OCI-LY7 (cell line): ENCODE measurements around the gene TAGLN.

Source experiments
- EZH2phosphoT487 ChIP-seq: fragments of 200-600 bp; sonication (generic); IDR thresholded peaks from 2 replicates; pipeline ENCODE4 v1.6.1; 2018; ENCODE audit warnings: low read depth, borderline replicate concordance, mild to moderate bottlenecking, mixed run types, antibody characterized with exemption, low read length, moderate library complexity, mixed read lengths
- TF ChIP-seq, protein P1 (sequence below): fragments of 200-600 bp; sonication (generic); conservative IDR thresholded peaks from 2 replicates; pipeline ENCODE4 v1.5.1; 2014; ENCODE audit warnings: mild to moderate bottlenecking, antibody characterized with exemption, low read length, moderate library complexity, mixed read lengths

GRCh38 chr11:117187428-117187798 lies 11.8 kb upstream of the TAGLN start:
- TF ChIP-seq, protein P1, sequence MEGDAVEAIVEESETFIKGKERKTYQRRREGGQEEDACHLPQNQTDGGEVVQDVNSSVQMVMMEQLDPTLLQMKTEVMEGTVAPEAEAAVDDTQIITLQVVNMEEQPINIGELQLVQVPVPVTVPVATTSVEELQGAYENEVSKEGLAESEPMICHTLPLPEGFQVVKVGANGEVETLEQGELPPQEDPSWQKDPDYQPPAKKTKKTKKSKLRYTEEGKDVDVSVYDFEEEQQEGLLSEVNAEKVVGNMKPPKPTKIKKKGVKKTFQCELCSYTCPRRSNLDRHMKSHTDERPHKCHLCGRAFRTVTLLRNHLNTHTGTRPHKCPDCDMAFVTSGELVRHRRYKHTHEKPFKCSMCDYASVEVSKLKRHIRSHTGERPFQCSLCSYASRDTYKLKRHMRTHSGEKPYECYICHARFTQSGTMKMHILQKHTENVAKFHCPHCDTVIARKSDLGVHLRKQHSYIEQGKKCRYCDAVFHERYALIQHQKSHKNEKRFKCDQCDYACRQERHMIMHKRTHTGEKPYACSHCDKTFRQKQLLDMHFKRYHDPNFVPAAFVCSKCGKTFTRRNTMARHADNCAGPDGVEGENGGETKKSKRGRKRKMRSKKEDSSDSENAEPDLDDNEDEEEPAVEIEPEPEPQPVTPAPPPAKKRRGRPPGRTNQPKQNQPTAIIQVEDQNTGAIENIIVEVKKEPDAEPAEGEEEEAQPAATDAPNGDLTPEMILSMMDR, result no peak
- TF ChIP-seq EZH2phosphoT487, result no peak
